Epithelial cell of alveolus of lung (primary cell): ENCODE results near the gene ANKIB1. TPM values are rescaled to one million over a fixed set of nuclear protein-coding genes. Genes with fewer than 3 reads are reported as not detected.

Experiments
- total RNA-seq: library from RNA; depleted of rRNA; stranded (reverse); fragments of >200 nt; gene quantifications from 2 replicates; pipeline ENCODE4 v1.2.1, GENCODE V29; 2015

ANKIB1 gene, protein sequence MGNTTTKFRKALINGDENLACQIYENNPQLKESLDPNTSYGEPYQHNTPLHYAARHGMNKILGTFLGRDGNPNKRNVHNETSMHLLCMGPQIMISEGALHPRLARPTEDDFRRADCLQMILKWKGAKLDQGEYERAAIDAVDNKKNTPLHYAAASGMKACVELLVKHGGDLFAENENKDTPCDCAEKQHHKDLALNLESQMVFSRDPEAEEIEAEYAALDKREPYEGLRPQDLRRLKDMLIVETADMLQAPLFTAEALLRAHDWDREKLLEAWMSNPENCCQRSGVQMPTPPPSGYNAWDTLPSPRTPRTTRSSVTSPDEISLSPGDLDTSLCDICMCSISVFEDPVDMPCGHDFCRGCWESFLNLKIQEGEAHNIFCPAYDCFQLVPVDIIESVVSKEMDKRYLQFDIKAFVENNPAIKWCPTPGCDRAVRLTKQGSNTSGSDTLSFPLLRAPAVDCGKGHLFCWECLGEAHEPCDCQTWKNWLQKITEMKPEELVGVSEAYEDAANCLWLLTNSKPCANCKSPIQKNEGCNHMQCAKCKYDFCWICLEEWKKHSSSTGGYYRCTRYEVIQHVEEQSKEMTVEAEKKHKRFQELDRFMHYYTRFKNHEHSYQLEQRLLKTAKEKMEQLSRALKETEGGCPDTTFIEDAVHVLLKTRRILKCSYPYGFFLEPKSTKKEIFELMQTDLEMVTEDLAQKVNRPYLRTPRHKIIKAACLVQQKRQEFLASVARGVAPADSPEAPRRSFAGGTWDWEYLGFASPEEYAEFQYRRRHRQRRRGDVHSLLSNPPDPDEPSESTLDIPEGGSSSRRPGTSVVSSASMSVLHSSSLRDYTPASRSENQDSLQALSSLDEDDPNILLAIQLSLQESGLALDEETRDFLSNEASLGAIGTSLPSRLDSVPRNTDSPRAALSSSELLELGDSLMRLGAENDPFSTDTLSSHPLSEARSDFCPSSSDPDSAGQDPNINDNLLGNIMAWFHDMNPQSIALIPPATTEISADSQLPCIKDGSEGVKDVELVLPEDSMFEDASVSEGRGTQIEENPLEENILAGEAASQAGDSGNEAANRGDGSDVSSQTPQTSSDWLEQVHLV
- total RNA-seq: 18.9 and 20.9 TPM in 2 replicates

GRCh38 chr7:92245487-92246359, at the start of gene ANKIB1, which contains the start of gene KRIT1:
TSS of gene ANKIB1 (plus strand) at chr7:92245974. CDS start at chr7:92294979, 49,005 bp downstream.
TSS of gene KRIT1 (minus strand) at chr7:92245914. CDS start at chr7:92242135, 3,779 bp downstream.

GRCh38 chr7:92447345-92448204, 201.8 kb downstream of the ANKIB1 start, which contains the start of gene GATAD1:
TSS of gene GATAD1 (plus strand) at chr7:92447482. CDS start at chr7:92447730, 248 bp downstream.

Other genes with a start within 250 kb of the ANKIB1 start
- gene CYP51A1, start 111.5 kb upstream of the ANKIB1 start, total RNA-seq: 46.6 and 200 TPM in 2 replicates
- 0.26 and 0.56 TPM in 2 replicates for gene LRRD1, start 66.8 kb upstream of the ANKIB1 start, total RNA-seq
- 12.0 and 33.0 TPM in 2 replicates for gene KRIT1, start 60 bp upstream of the ANKIB1 start, total RNA-seq
- gene GATAD1, start 201.5 kb downstream of the ANKIB1 start, total RNA-seq: 11.9 and 31.1 TPM in 2 replicates
- 0.16 TPM in 1 of 2 replicates, not detected in the other for gene ERVW-1, start 232.0 kb downstream of the ANKIB1 start, total RNA-seq